Memory B cell (primary cell): ENCODE measurements around the gene CIDEA.

Experiments used
- ATAC-seq: fragments of 150-1000 bp; cut with Tn5 transposase; 2 replicates; pipeline ENCODE4 v1.10.0; 2021; ENCODE audit warnings: low read depth, mild to moderate bottlenecking, moderate library complexity
- DNase-seq, 2 donors: peaks; one replicate each; pipeline ENCODE4 v3.0.0; 2022; ENCODE audit warnings: low spot score in 2 of 2
- H3K27ac Mint-ChIP-seq: one replicate; pipeline ENCODE4 v1.8.0; 2022; ENCODE audit warnings: mild to moderate bottlenecking, moderate library complexity, mixed read lengths
- H3K27me3 Mint-ChIP-seq: one replicate; pipeline ENCODE4 v1.8.0; 2022; ENCODE audit warnings: mixed read lengths
- H3K36me3 Mint-ChIP-seq: one replicate; pipeline ENCODE4 v1.8.0; 2022; ENCODE audit warnings: mild to moderate bottlenecking, mixed read lengths
- H3K4me1 Mint-ChIP-seq: one replicate; pipeline ENCODE4 v1.8.0; 2022; ENCODE audit warnings: mixed read lengths
- H3K4me3 Mint-ChIP-seq: one replicate; pipeline ENCODE4 v1.8.0; 2022; ENCODE audit warnings: mild to moderate bottlenecking, moderate library complexity, mixed read lengths
- H3K9me3 Mint-ChIP-seq: one replicate; pipeline ENCODE4 v1.8.0; 2022; ENCODE audit warnings: mixed read lengths

CIDEA gene

DNA sequence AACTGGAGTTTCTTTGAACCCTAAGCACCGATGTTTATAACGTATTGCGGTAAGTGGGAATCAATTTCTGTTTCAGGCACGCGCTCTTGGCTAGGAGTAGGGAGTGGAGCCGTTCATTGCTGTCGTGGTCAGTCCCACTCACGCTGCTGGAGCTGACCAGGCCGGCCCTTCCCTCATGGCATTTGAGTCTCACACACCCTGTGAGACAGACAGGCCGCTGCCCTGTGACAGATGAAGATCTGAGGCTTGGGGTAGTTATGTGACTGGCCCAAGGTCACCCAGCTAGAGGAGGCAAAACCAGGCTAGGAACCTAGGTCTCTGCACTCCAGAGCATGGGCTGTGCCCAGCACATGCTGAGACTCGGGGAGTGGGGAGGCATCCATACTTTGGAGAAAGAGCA, 2.9 kb upstream of the CIDEA start:
- no peak for DNase-seq
- H3K4me3 Mint-ChIP-seq, result no peak overlapping the region
- no peaks in the 10 kb centered on the region for H3K9me3 Mint-ChIP-seq
- no peaks in the 10 kb centered on the region for H3K36me3 Mint-ChIP-seq
- H3K4me1 Mint-ChIP-seq, result peaks cover 5% of the 10 kb centered on the region
- H3K27ac Mint-ChIP-seq, result no peak overlapping the region
- H3K27me3 Mint-ChIP-seq, result peaks cover 29% of the 10 kb centered on the region
- ATAC-seq, result no peak

DNA sequence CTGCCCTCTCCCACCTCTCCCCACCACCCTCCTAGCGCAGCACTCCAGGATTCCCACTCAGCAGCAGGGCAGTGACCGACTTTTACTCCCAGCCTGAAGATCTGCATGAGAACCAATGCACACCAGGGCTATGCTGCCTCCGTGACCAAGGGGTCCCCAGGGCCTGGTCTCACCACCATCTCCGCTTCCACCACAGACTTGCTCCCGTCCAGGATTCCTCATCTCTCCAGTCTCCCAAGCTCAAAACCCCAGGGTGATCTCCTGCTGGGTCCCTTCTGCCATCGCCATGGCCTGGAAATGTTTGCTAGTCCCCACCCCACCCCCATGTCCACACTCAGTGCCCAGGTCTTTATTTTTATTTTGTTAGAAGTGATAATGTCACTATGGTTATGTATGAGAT, 2.1 kb upstream of the CIDEA start:
- DNase-seq, result no peak
- Mint-ChIP-seq H3K27me3 (peaks cover 29% of the 10 kb centered on the region), H3K4me3 (no peak overlapping the region), H3K4me1 (peaks cover 5% of the 10 kb centered on the region), H3K27ac (no peak overlapping the region), H3K36me3 (no peaks in the 10 kb centered on the region), H3K9me3 (no peaks in the 10 kb centered on the region)
- ATAC-seq, result no peak

DNA sequence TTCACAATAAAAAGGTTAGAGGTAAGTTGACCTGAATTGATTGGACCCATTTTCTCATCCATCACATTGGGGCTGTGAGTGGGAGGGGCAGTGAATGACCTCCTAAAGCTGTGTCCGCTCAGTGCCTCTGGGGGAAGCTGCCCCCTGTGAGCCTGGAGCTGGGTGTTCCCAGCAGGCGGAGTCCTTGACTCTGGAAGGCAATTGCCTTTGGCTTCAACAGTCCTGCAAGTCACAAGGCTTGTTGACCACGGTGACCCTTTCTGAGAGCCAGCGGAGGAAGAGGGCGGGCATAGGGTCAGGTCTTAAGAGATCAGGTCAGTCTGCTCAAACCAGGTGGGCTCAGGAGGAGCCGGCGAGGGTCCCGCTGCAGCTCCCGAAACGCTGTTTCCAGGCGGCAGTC, 1.1 kb upstream of the CIDEA start:
- Mint-ChIP-seq H3K9me3 (no peaks in the 10 kb centered on the region), H3K4me1 (peaks cover 5% of the 10 kb centered on the region), H3K27ac (no peak overlapping the region), H3K4me3 (no peak overlapping the region), H3K36me3 (no peaks in the 10 kb centered on the region), H3K27me3 (peaks cover 27% of the 10 kb centered on the region)
- DNase-seq, result no peak
- no peak for ATAC-seq

GRCh38 chr18:12253663-12254135, 462 bp upstream of the CIDEA start:
- H3K27ac Mint-ChIP-seq, result no peak overlapping the region
- H3K27me3 Mint-ChIP-seq, result peaks cover 26% of the 10 kb centered on the region
- peaks cover 5% of the 10 kb centered on the region for H3K4me1 Mint-ChIP-seq
- H3K9me3 Mint-ChIP-seq, result no peaks in the 10 kb centered on the region
- ATAC-seq (no peak), DNase-seq (no peak)
- H3K36me3 Mint-ChIP-seq, result no peaks in the 10 kb centered on the region
- no peak overlapping the region for H3K4me3 Mint-ChIP-seq

GRCh38 chr18:12254820-12255511, 805 bp downstream of the CIDEA start:
- Mint-ChIP-seq H3K4me3 (no peak overlapping the region), H3K36me3 (no peaks in the 10 kb centered on the region), H3K27ac (no peak overlapping the region), H3K4me1 (peaks cover 5% of the 10 kb centered on the region), H3K27me3 (peaks cover 16% of the 10 kb centered on the region), H3K9me3 (no peaks in the 10 kb centered on the region)
- ATAC-seq, result no peak
- no peak for DNase-seq

- H3K27ac Mint-ChIP-seq, result no peak overlapping the region
- H3K4me3 Mint-ChIP-seq, result no peak overlapping the region
- no peaks in the 10 kb centered on the region for H3K36me3 Mint-ChIP-seq
- DNase-seq, result no peak
- no peaks in the 10 kb centered on the region for H3K9me3 Mint-ChIP-seq
- peaks cover 5% of the 10 kb centered on the region for H3K4me1 Mint-ChIP-seq
- peaks cover 16% of the 10 kb centered on the region for H3K27me3 Mint-ChIP-seq
- ATAC-seq, result no peak
Measured at GRCh38 chr18:12255626-12256026, 1.5 kb downstream of the CIDEA start.

GRCh38 chr18:12256951-12257350, 2.8 kb downstream of the CIDEA start:
- DNase-seq (no peak), ATAC-seq (no peak)
- peaks cover 13% of the 10 kb centered on the region for H3K27me3 Mint-ChIP-seq
- H3K4me1 Mint-ChIP-seq, result peaks cover 5% of the 10 kb centered on the region
- no peak overlapping the region for H3K27ac Mint-ChIP-seq
- H3K4me3 Mint-ChIP-seq, result no peak overlapping the region
- H3K36me3 Mint-ChIP-seq, result no peaks in the 10 kb centered on the region
- no peaks in the 10 kb centered on the region for H3K9me3 Mint-ChIP-seq

DNA sequence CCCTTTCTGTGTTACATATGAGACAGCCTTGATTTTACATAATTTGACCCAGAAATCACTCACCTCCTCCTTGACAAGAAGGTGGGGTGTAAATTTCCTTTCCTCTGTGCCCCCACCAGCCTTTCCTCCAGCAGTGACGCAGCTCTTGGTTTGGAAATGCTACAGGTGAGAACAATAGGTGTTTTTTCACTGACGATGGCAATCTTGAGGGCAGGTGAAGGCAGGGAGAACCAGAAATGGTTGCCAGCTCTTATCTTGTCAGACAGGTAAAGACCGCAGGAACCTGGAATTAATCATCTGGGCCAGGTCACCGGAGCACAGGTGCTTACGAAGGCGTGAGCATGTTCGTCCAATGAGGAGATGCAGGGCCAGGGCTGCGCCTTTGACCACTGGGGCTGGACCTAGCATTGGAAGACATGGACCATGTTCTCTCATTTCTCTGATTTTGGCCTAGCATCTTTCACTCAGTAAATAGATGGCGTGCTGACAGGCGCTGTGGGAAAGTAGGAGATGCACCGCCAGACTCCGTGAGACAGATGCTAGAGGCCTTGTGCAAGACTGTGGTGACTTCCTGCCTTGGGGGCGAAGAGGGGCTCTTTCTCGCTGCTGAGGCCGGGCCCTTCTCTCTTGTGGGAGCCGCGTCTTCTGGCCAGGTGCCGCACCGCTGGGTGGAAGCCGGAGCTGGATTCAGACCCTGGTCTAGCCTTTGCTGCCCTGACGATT, 4.0 kb downstream of the CIDEA start:
- Mint-ChIP-seq H3K36me3 (no peaks in the 10 kb centered on the region), H3K4me1 (peaks cover 5% of the 10 kb centered on the region)

DNA sequence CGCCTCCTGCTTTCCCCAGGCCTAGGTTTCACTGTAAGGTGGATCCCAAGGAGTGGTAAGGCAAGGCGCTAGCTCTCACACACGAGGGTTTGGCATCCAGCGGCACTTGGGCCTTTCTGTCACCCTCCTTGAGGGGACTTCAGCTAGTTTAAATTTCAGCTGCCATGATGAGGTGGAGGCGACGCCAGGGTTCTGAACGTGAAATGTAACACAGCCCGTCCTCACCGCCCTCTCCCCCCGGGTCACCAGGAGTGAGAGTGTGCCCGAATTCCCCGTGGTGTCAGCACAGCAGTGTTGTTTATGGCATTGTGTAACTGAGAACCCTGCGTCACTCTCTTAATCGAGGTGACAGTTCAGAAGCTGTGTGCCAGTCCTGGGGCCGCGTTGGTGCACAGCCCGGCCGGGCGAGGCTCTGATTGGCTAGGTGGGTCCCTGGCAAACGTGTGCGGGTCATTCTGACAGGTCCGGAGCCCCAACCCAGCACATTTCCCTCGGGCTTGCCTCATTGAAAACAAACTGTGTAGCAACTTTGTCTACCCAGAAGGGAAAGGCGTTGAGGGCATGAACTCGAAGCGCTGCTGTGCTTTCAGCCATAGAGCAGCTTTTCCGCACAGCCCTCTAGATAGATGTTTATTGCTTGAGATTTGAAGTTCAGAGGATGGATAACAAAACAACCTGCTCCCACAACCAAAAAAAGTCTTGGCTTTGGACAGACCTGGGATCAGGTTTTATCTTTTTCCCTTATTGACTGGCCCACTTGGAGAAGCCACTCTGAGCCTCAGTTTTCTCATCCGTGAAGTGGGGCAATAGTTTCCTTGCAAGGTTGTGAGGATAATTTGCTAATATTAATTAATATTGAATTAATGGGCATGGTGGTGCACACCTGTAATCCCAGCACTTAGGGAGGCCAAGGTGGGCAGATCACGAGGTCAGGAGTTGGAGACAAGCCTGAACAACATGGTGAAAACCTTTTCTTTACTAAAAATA, 4.9 kb downstream of the CIDEA start:
- DNase-seq, result no peak
- Mint-ChIP-seq H3K27me3 (peaks cover 13% of the 10 kb centered on the region), H3K36me3 (no peaks in the 10 kb centered on the region), H3K27ac (no peak overlapping the region), H3K4me3 (no peak overlapping the region), H3K9me3 (no peaks in the 10 kb centered on the region), H3K4me1 (peaks cover 2% of the 10 kb centered on the region)
- no peak for ATAC-seq

More for the DNA sequence above, 4.0 kb downstream of the CIDEA start:
- ATAC-seq, result no peak
- no peaks in the 10 kb centered on the region for H3K9me3 Mint-ChIP-seq
- no peak overlapping the region for H3K27ac Mint-ChIP-seq
- H3K4me3 Mint-ChIP-seq, result no peak overlapping the region
- H3K27me3 Mint-ChIP-seq, result peaks cover 11% of the 10 kb centered on the region
- DNase-seq, result no peak

DNA sequence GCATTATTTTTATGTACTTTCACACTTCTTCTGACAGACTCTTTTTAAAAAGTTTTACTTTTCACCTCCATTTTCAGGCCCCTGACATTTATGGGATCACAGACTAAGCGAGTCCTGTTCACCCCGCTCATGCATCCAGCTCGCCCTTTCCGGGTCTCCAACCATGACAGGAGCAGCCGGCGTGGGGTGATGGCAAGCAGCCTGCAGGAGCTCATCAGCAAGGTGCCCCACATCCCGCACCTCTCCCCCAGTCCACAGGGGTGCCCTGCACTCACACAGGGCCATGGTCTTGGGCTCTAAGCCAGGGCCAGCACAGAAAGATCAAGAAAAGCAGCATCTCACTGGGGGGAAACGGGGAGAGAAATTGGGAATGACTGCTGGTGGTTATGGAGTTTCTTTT, 8.6 kb downstream of the CIDEA start:
- ATAC-seq (no peak), DNase-seq (no peak)
- Mint-ChIP-seq H3K4me3 (no peak overlapping the region), H3K36me3 (no peaks in the 10 kb centered on the region), H3K9me3 (no peaks in the 10 kb centered on the region), H3K4me1 (no peaks in the 10 kb centered on the region), H3K27ac (no peak overlapping the region), H3K27me3 (peaks cover 8% of the 10 kb centered on the region)

DNA sequence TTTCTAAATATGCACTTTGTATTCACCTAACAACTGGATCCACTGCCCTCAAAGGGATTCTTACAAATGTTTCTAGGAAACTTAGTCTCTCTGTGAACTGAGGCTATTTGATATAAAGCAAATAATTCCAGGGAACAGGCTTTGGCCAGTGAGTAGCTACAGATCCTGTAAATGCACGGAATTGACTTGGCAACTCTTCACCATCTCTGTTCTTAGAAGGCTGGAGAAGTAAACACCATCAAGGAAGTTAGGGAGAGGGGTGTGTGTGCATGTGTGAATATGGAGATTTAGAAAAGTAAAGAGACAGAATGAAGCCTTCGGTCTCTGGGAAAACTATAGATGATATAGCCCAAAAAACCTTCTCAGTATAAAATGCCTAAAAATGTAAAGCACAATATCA, 10.7 kb downstream of the CIDEA start:
- DNase-seq, result no peak
- ATAC-seq, result no peak
- peaks cover 8% of the 10 kb centered on the region for H3K27me3 Mint-ChIP-seq
- H3K4me1 Mint-ChIP-seq, result no peaks in the 10 kb centered on the region
- H3K4me3 Mint-ChIP-seq, result no peak overlapping the region
- no peak overlapping the region for H3K27ac Mint-ChIP-seq
- H3K9me3 Mint-ChIP-seq, result no peaks in the 10 kb centered on the region
- no peaks in the 10 kb centered on the region for H3K36me3 Mint-ChIP-seq

DNA sequence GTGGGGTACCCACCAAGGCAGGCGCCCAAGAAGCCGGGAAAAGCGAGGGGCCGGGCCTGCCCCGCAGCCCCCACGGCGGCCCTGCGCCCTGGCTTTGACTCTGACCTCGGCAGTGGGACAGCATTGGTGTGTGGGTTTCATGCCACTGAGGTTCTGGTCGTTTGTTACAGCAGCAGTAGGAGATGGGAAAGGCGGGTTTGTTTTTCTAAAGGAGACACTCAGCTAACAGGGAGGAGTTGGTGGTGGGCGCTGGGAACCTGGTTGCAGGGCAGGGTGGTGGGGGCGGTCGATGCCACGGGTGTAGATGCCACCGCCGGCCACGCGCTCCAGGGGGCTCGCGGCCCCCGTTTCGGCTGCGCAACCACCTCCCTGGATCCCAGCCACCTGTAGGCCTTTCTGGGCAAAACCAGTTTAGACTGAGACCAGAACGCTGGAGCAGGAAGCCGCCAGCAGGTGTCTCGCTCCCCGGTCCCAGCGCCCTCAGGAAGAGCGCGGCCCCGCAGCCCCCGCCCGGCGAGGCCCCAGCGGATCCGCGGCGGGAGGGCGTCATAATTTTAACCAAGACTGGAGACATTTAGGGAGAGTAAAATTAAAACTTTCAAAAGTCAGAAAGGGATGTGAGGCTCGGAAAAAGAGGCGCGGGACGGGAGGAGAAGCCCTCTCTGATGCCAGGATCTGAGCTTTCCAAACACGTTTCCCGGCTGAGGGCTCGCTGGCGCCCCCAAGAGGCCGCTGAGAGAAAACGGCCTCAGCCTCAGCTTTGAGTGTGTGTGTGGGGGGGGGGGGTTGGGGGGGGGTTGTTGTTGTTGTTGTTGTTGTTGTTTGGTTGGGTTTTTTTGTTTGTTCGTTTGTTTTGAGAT, 17.4 kb downstream of the CIDEA start:
- H3K4me1 Mint-ChIP-seq, result peaks cover 2% of the 10 kb centered on the region
- no peaks in the 10 kb centered on the region for H3K9me3 Mint-ChIP-seq
- H3K27ac Mint-ChIP-seq, result no peak overlapping the region
- ATAC-seq (peak; percentile 77), DNase-seq (peak; percentile 41 to 44)
- peak overlapping the region; percentile 52 for H3K4me3 Mint-ChIP-seq
- H3K27me3 Mint-ChIP-seq, result peaks cover 7% of the 10 kb centered on the region
- H3K36me3 Mint-ChIP-seq, result no peaks in the 10 kb centered on the region

DNA sequence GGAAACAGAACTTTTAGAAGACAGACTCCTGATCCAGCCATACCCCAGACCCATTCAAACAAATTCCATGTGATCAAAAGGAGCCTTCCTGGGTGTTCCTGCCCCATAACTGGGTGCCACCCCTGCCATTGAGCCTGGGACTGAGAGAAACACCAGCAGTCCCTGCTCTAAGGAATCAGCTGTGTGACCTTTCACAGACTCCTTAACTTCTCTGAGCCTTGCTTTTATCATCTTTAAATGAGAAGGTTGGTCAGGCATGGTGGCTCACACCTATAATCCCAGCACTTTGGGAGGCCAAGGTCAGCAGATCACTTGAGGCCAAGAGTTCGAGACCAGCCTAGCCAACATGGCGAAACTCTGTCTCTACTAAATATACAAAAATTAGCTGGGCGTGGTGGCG, 20.6 kb downstream of the CIDEA start:
- ATAC-seq (no peak), DNase-seq (no peak)
- no peak overlapping the region for H3K4me3 Mint-ChIP-seq
- H3K9me3 Mint-ChIP-seq, result no peaks in the 10 kb centered on the region
- peaks cover 2% of the 10 kb centered on the region for H3K4me1 Mint-ChIP-seq
- no peaks in the 10 kb centered on the region for H3K36me3 Mint-ChIP-seq
- H3K27ac Mint-ChIP-seq, result no peak overlapping the region
- peaks cover 13% of the 10 kb centered on the region for H3K27me3 Mint-ChIP-seq
